ENCODE data around the gene SREBF1. TPM values are rescaled to one million over a fixed set of nuclear protein-coding genes. Genes with fewer than 3 reads are reported as not detected.

The SREBF1 gene
- polyA plus RNA-seq, 1 of the 3 experiments (the other 2 are of a cell fraction), result 20.4 TPM

DNA sequence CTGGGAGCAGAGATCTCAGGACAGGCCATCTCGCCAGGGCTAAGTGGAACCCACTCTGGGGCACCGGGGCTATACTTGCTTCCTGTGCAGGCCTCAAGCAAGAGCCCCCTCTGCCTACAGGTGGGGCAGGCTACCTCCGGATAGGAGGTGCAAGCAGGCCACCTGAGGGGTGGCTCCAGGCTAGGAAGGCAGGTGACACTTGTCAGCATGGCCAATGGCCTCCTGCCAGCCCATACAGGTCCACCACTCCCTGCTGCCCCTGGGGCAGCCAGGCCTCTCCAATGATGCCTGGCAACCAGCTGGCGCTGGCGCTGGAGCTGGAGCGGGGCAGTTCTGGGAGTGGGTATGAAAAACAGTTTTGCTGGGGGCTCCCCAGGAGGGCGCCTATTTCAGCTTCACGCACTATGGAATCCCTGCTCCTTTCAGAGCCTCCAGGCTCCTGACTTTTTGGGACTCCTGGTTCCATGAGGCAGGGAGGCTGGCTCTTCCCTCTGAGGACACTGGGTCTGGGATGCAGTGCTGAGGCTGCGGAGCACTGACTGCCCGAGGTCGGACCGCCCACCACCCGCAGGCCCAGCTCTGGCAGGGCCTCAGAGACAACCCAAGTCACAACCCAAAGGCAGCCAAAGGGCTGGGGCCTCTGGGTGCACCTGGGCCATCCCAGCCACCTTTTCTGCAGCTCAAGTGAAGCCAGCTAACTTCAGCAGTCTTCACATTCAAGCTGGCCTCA lies 8.4 kb upstream of the SREBF1 start:
- CTCF ChIA-PET, result interaction anchor here (1.0 to 8.1 kb wide), 7 partner anchors 9 to 164 kb away, joined by 3 to 48 read pairs (median 6); partner anchors contain the start of genes RAI1 and SREBF1
- Histone ChIP-seq H4K20me1 (ENCODE audit: insufficient read depth) (no peaks in the 10 kb centered on the region), H3K79me2 (ENCODE audit: insufficient read depth) (no peaks in the 10 kb centered on the region), H3K9ac (no peak overlapping the region), H3K9me2 (no peaks in the 10 kb centered on the region), H2AFZ (ENCODE audit: low read depth) (no peak overlapping the region), H3K27ac (ENCODE audit: low read depth in 2 of 2, low read length in 1 of 2) (peak overlapping the region in 1 of 2 experiments; percentile 76; a peak in 2 of 4 replicates), H3K4me1 (ENCODE audit: control insufficient read depth in 1 of 2, insufficient read depth in 2 of 2, low read depth in 1 of 2, low read length in 1 of 2) (peaks cover 12 to 95% of the 10 kb centered on the region in 2 experiments; a peak in 3 of 4 replicates), H3K9me3 (no peaks in the 10 kb centered on the region), H3K27me3 (ENCODE audit: insufficient read depth) (no peaks in the 10 kb centered on the region), H3K36me3 (replicated peaks in 1 of 2; ENCODE audit: control insufficient read depth in 1 of 2, insufficient read depth in 2 of 2, low read length in 1 of 2) (peaks cover 0 to 29% of the 10 kb centered on the region in 2 experiments), H3F3A (replicated peaks; ENCODE audit: insufficient read depth) (peaks cover 7% of the 10 kb centered on the region), H3K4me2 (no peak overlapping the region), H3K4me3 (ENCODE audit: low read depth in 2 of 2, low read length in 1 of 2) (no peak overlapping the region)
- TF ChIP-seq RCOR1 (IDR thresholded peaks at IDR 0.05; ENCODE audit: low read length) (0 out of 2 replicates have a peak, but pooled peaks have one; percentile 7), IRF3 (IDR thresholded peaks at IDR 0.05; ENCODE audit: low read depth, low read length) (no peak), POLR2AphosphoS5 (IDR thresholded peaks at IDR 0.05; ENCODE audit: low read depth, low read length) (no peak), PBX3 (IDR thresholded peaks at IDR 0.05) (no peak), NRF1 (IDR thresholded peaks at IDR 0.05; ENCODE audit: low read depth, low read length) (no peak), JUND (IDR thresholded peaks at IDR 0.05) (no peak), TCF12 (IDR thresholded peaks at IDR 0.05) (no peak), CHD2 (IDR thresholded peaks at IDR 0.05; ENCODE audit: low read length, partially characterized antibody) (peak; percentile 22), TAF1 (IDR thresholded peaks at IDR 0.05; ENCODE audit: borderline replicate concordance, low read depth, low read length) (no peak), RFX5 (IDR thresholded peaks at IDR 0.05; ENCODE audit: low read length) (no peak), FOSL2 (IDR thresholded peaks at IDR 0.05; ENCODE audit: borderline replicate concordance, low read depth) (no peak), ELF1 (IDR thresholded peaks at IDR 0.05) (no peak), EZH2phosphoT487 (IDR thresholded peaks at IDR 0.05; ENCODE audit: borderline replicate concordance, low read depth) (no peak), GABPA (IDR thresholded peaks at IDR 0.05; ENCODE audit: low read depth) (no peak)
- TF ChIP-seq, protein P1, sequence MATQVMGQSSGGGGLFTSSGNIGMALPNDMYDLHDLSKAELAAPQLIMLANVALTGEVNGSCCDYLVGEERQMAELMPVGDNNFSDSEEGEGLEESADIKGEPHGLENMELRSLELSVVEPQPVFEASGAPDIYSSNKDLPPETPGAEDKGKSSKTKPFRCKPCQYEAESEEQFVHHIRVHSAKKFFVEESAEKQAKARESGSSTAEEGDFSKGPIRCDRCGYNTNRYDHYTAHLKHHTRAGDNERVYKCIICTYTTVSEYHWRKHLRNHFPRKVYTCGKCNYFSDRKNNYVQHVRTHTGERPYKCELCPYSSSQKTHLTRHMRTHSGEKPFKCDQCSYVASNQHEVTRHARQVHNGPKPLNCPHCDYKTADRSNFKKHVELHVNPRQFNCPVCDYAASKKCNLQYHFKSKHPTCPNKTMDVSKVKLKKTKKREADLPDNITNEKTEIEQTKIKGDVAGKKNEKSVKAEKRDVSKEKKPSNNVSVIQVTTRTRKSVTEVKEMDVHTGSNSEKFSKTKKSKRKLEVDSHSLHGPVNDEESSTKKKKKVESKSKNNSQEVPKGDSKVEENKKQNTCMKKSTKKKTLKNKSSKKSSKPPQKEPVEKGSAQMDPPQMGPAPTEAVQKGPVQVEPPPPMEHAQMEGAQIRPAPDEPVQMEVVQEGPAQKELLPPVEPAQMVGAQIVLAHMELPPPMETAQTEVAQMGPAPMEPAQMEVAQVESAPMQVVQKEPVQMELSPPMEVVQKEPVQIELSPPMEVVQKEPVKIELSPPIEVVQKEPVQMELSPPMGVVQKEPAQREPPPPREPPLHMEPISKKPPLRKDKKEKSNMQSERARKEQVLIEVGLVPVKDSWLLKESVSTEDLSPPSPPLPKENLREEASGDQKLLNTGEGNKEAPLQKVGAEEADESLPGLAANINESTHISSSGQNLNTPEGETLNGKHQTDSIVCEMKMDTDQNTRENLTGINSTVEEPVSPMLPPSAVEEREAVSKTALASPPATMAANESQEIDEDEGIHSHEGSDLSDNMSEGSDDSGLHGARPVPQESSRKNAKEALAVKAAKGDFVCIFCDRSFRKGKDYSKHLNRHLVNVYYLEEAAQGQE (IDR thresholded peaks at IDR 0.05; ENCODE audit: low read depth, low read length), result no peak
- WGBS (ENCODE audit: low lambda C conversion rate), result 76% methylated on average over 5 of the region's 13 CpGs
- POLR2A ChIA-PET, result interaction anchor here (4.1 kb wide), 1 partner anchor 8 kb away, joined by 34 read pairs; the partner anchor contains the start of gene SREBF1
- peak; percentile 42 for DNase-seq
